LNCaP clone FGC (cell line): ENCODE results near the gene EML5.
A peak's percentile ranks its signal among the peaks of the same experiment; 100 is the strongest.

ENCODE experiments used
- DNase-seq: peaks from one replicate; pipeline ENCODE4 v3.0.0-alpha.2; 2011; ENCODE audit warnings: low read depth
- H3K4me3 ChIP-seq: 2 replicates; pipeline ENCODE4 v1.5.1; 2011; ENCODE audit warnings: mild to moderate bottlenecking, low read depth, low read length, control low read depth
- CTCF ChIP-seq: IDR thresholded peaks from 2 replicates; pipeline ENCODE4 v1.5.1; 2012; ENCODE audit warnings: mild to moderate bottlenecking; ENCODE audit not compliant: control insufficient read depth, insufficient read depth; ENCODE audit errors: extremely low read depth

The EML5 gene

GRCh38 chr14:88618476-88618875, 174.3 kb downstream of the EML5 start:
- DNase-seq, result no peak
- no peak overlapping the region for H3K4me3 ChIP-seq
- TF ChIP-seq CTCF, result no peak

- no peak for TF ChIP-seq CTCF
- no peak overlapping the region for H3K4me3 ChIP-seq
- no peak for DNase-seq
Measured at GRCh38 chr14:88617479-88617878, 175.3 kb downstream of the EML5 start.

GRCh38 chr14:88616697-88617096, 176.1 kb downstream of the EML5 start:
- H3K4me3 ChIP-seq, result no peak overlapping the region
- no peak for TF ChIP-seq CTCF
- no peak for DNase-seq

GRCh38 chr14:88614218-88614907, 178.4 kb downstream of the EML5 start:
- TF ChIP-seq CTCF, result no peak
- H3K4me3 ChIP-seq, result no peak overlapping the region
- DNase-seq, result no peak

GRCh38 chr14:88613552-88614010, 179.2 kb downstream of the EML5 start:
- TF ChIP-seq CTCF, result no peak
- H3K4me3 ChIP-seq, result no peak overlapping the region
- DNase-seq, result peak; percentile 42

GRCh38 chr14:88612981-88613380, 179.8 kb downstream of the EML5 start:
- no peak for DNase-seq
- no peak for TF ChIP-seq CTCF

GRCh38 chr14:88611878-88612277, 180.9 kb downstream of the EML5 start:
- H3K4me3 ChIP-seq, result no peak overlapping the region
- no peak for TF ChIP-seq CTCF
- DNase-seq, result no peak

More at GRCh38 chr14:88612981-88613380, 179.8 kb downstream of the EML5 start:
- no peak overlapping the region for H3K4me3 ChIP-seq
